Superior temporal gyrus (tissue), 1 donor: ENCODE results near the gene ELMO3.
A peak's percentile ranks its signal among the peaks of the same experiment; 100 is the strongest.

Source experiments
- DNase-seq: peaks from one replicate; pipeline ENCODE4 v3.0.0-alpha.2; 2016; ENCODE audit errors: extremely low spot score

The ELMO3 gene

GRCh38 chr16:67180166-67180565 is 18.8 kb upstream of the ELMO3 start:
- no peak for DNase-seq

DNA sequence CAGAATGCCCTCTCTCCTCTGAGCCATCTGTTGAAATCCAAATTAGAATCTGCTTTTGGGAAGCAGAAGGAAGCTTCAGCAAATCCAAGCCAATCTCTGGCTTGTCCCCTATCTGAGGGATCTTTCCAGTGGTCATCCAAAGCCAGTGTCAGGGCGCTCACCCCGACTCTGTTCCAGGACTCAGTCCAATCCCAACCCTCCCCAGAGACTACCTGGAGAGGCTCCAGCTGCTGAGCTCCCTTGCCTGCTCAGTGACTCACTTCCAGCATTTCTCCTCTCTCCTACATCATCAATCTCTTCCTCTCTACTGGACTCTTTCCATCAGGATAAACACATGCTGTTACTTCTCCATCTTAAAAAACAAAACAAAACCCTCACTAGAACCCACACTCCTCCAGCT is 17.6 kb upstream of the ELMO3 start:
- DNase-seq, result peak; percentile 28

DNA sequence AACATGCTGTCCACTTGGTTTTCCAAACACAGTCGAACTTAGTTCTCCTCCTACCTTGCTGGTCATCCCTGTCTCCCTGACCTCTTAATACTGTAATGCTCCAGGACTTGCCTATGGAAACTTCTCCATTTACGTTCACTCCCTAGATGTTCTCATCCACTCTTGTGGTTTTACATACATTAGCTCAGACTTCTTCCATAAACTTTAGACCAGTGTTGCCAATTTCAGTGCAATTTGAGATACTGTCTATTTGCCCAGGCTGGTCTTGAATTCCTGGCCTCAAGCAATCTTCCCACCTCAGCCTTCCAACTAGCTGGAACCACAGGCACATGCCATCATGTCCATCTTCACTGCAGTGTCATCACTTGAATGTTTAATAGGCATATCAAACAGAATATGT is 16.6 kb upstream of the ELMO3 start:
- no peak for DNase-seq

- DNase-seq, result no peak
Observed at GRCh38 chr16:67183284-67183626, 15.7 kb upstream of the ELMO3 start.

DNA sequence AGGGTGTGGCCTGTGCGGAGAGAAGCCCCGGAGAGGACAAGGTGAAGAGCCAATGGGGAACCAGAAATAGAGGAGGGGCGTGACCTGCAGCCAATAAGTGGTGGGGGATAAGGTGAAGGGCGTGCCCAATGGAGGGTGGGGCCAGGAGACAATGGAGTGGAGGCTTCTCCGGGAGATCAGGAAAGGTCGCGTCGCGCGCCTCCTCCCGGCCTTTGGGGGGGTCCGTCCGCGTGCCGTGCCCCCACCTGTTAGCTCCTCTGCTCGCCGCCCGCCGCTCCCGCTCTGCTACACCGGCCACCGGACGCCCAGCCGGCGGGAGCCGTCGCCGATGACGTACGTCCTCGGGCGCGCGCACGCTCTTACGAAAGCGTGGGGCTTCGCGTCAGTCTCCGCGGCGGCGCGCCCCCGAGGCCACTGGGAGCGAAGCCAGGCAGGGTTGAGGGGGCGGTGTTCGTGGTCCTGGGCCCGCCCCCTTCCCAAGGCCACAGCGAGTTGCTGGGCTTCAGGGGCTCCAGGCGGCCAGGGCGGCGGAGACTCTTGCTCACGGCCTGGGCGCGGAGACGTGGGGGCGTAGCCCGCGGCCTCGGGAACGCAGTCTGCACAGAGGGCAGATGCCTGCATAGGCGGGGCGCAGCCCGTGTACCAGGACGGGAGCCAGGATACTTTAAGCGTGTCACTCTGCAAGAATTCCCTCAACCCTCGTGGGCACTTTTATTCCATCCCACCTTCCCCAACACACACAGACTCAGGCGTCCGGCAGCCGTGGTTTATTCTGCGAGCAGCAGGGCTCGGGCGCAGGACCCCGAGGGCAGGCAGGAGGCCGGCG is 15.1 kb upstream of the ELMO3 start, which contains the start of gene MATCAP1:
Gene MATCAP1, minus strand, starts transcription at position 337 of the 826 bp plus-strand sequence. CDS start 3,353 bp downstream, outside the sequence.
- DNase-seq, result peak; percentile 97

DNA sequence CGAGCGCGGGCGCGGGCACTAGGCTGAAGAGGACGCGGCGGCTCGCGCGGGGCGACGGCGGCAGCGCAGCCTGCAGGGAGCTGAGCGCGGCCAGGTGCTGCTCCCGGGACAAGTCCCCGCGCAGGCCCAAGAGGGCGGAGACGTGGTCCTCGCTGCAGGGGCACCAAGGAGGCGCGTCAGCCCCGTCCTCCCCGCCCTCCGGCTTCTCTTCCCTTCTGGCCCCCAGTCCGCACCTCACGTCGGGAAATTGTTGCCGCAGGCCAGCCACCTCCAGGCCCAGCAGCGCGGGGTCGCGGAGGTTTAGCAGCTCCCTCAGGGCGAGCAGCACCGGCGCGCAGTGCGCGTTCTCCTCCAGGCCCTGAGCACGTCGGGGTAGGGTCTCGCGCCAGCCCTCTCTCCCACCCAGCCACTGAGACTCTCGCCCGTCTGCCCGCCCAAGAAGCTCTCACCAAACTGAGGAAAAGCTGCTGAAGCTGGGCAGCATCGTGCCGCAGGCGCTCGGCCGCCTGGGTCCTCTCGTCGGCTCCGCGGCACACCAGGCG is 14.4 kb upstream of the ELMO3 start:
- DNase-seq, result no peak

DNA sequence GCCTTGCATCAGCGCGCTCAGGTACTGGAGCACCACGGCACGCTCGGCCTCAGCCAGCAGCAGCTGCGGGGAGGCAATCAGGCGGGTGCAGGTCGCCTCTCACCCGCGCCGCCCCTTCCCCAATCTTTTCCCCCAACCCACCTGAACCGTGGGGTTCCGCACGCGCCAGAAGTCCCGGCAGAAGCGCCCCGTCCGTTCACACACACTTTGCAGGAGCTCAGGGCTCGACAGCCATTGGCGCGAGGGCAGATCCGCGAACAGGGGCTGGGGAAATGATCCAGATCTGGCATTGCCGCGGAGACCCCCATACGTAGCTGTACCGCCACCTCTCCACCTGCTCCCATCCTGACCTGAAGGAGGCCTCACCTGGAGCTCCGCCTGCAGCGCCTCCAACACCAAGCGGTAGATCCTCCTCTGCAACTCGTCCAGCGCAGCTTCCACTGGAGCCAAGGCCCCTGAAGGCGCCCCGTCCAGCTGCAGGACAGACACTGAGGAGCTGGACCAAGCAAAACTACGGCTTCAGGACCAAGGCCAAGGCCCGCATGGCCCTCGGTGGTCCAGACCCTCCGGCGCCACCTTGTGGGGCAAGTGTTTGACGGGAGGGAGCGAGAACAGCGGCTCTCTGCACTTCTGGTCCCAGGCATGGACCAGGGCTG is 13.8 kb upstream of the ELMO3 start:
- peak; percentile 81 for DNase-seq

DNA sequence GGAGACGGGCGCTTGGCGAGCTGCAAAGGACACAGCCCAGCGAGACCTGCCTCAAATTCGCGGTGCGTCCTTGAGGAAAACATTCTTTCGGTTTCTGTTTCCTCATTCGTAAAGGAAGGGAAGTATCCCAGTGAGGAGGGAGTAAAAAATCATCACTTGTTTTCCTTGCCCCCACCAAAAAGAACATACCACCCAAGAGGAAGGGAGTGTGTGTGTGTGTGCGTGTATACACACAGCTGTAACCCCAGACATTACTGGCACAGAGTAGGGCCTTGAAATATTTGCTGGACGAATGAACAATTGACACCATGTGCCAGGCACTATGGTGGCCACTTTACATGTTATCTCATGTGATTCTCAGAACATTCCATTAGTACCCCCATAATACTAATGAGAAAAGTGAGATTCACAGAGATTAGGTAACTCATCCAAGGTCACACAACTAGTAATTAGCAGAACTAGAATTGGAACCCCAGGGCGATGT is 13.2 kb upstream of the ELMO3 start:
- no peak for DNase-seq

GRCh38 chr16:67186550-67186950 is 12.4 kb upstream of the ELMO3 start:
- no peak for DNase-seq

GRCh38 chr16:67187175-67187890 is 11.6 kb upstream of the ELMO3 start:
- DNase-seq, result no peak

DNA sequence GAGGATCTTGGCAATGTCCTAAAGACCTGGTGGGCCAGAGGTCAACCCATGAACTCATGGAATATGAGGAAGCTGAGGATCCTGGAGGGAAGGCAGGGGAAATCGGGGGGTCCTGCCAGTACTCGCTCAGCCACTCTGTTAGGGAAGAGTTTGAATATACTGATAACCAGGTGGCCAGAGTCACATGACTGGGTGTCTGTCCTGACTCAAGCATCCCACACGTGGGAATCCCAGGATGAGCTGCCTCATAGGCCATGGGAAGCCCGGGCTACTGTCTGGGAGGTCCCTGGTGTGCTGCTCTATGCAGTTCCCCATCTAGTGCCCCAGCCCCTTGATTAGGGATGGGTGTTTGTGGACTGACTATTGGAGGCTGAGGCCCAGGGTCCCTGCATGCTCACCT is 10.6 kb upstream of the ELMO3 start:
- DNase-seq, result no peak

GRCh38 chr16:67188798-67189197 is 10.1 kb upstream of the ELMO3 start:
- no peak for DNase-seq

DNA sequence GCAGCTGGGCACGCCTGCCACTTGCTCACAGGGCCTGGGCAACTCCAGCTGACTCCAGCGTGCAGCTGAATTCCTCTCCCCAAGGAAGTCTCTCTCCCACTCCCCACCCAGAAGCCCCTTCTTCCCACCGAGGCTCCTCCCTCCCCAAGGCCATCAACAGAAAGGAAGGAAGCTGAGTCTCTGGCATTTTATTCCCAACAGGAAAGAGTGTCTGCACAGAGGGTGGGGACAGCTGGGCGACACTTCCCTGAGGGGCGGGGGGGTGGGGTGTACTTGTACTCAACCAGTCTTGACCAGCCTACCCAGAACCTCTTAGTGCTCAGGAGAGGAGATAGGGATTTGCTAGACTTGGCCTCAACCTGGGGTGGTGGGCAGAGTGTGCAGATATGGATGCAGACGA is 8.9 kb upstream of the ELMO3 start, which contains the start of gene EXOC3L1:
Gene EXOC3L1, minus strand, starts transcription at position 96 of the 400 bp plus-strand sequence. CDS start 460 bp downstream, outside the sequence.
- DNase-seq, result no peak

GRCh38 chr16:67190448-67191399 is 8.2 kb upstream of the ELMO3 start:
- no peak for DNase-seq

DNA sequence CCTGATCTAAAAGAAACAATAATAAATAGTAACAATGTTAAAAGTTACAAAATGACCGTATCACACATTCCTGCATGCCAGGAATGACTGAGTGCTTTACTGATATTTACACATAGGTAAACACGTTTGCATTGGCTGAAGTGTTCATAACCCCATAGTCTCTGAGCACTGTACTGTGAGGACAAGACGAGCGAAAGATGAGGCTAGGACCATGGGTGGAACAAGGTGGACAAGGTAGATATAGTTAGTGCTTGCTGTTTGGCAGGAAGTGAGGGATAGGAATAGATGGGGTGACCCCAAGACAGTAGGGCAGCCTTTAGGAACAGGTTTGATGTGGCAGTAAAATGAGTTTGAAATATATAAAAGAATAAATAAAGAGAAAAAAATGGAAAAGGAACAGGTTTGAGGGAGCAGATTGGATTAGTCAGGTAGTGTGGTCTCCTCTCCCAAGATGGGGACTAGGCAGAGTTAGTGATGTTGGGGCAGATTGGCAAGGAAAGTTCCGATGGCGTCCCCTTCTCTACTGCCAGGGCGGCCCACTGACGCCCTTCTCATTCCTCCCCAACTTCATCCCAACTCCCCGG is 7.4 kb upstream of the ELMO3 start:
- DNase-seq, result no peak

- peak; percentile 96 for DNase-seq
Observed at GRCh38 chr16:67191995-67192681, 6.8 kb upstream of the ELMO3 start, which contains the start of gene E2F4. TSS of gene E2F4 (plus strand) at chr16:67192155. CDS start at chr16:67192228, 73 bp downstream.

DNA sequence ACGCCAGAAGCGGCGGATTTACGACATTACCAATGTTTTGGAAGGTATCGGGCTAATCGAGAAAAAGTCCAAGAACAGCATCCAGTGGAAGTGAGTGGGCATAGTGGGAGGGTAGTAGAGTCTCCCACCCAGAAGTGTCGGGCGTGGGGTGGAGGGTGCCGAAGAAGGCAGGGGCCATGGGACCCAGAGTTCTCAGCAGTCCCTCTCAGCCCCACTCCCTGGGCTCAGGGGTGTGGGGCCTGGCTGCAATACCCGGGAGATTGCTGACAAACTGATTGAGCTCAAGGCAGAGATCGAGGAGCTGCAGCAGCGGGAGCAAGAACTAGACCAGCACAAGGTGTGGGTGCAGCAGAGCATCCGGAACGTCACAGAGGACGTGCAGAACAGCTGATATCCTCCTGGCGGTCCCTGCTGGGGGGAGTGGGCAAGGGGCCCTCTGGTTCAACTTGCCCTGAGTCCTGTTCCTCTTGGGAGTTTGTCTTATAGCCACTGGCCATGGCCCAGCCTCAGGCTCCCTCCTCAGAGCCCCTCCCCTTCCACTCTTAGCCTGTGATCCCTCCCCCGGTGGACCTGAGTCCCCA is 6.1 kb upstream of the ELMO3 start:
- no peak for DNase-seq

DNA sequence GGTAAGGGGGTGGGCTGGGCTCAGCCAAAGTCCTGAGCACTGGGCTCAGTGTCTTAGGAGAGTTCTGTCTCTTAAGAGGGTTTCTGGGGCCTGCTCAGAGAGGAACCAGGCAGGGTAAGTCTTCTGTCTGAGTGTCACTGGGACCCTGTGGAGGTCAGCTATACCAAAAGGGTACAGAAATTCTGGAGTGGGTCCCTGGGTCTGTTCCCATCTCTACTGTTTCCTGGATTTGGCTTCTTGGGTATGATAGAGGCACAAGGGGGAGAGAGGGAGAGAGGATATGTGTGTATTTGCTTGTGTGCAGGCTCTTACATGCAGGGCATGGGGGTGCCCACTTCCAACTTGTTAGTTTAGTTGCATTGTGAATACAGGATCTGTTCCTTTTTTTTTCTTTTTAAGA is 5.4 kb upstream of the ELMO3 start:
- no peak for DNase-seq

- no peak for DNase-seq
Observed at GRCh38 chr16:67194260-67194659, 4.7 kb upstream of the ELMO3 start.
